Progenitor cell of endocrine pancreas (in vitro differentiated cells): ENCODE measurements around the gene TTC21B. TPM values are rescaled to one million over a fixed set of nuclear protein-coding genes. Genes with fewer than 3 reads are reported as not detected.

ENCODE experiments used
- DNase-seq: peaks from one replicate; pipeline ENCODE4 v3.0.0; 2021; ENCODE audit warnings: low spot score; ENCODE audit not compliant: unreplicated experiment
- H3K27ac Mint-ChIP-seq: 2 replicates; pipeline ENCODE4 v1.8.0; 2021; ENCODE audit warnings: mild to moderate bottlenecking, moderate library complexity, mixed read lengths
- H3K27me3 Mint-ChIP-seq: 2 replicates; pipeline ENCODE4 v1.8.0; 2021; ENCODE audit warnings: mixed read lengths
- H3K36me3 Mint-ChIP-seq: 2 replicates; pipeline ENCODE4 v1.8.0; 2022; ENCODE audit warnings: mixed read lengths; ENCODE audit not compliant: insufficient read depth
- H3K4me1 Mint-ChIP-seq: 2 replicates; pipeline ENCODE4 v1.8.0; 2021; ENCODE audit warnings: low read depth, mixed read lengths
- H3K4me3 Mint-ChIP-seq: 2 replicates; pipeline ENCODE4 v1.8.0; 2021; ENCODE audit warnings: low read depth, mild to moderate bottlenecking, moderate library complexity, mixed read lengths
- H3K9me3 Mint-ChIP-seq: 2 replicates; pipeline ENCODE4 v1.8.0; 2021; ENCODE audit warnings: low read depth, mixed read lengths
- CTCF ChIP-seq: fragments of 200-600 bp; sonication (generic); IDR thresholded peaks from one replicate; pipeline ENCODE4 v1.5.0; 2021; ENCODE audit warnings: antibody characterized with exemption, mild to moderate bottlenecking; ENCODE audit not compliant: unreplicated experiment
- total RNA-seq: library from RNA; stranded (reverse); gene quantifications from 2 replicates; pipeline ENCODE4 v1.2.1, GENCODE V29; 2021

TTC21B gene
- total RNA-seq, 1 donor from 2014 or later, result 34.5 TPM

- DNase-seq, result no peak
- TF ChIP-seq CTCF, result no peak
- H3K4me3 Mint-ChIP-seq, result no peak overlapping the region
- no peaks in the 10 kb centered on the region for H3K27me3 Mint-ChIP-seq
- no peaks in the 10 kb centered on the region for H3K9me3 Mint-ChIP-seq
- H3K27ac Mint-ChIP-seq, result no peak overlapping the region
- no peaks in the 10 kb centered on the region for H3K36me3 Mint-ChIP-seq
- no peaks in the 10 kb centered on the region for H3K4me1 Mint-ChIP-seq
Observed at GRCh38 chr2:165970663-165971062, 17.1 kb upstream of the TTC21B start.

- Mint-ChIP-seq H3K27ac (no peak overlapping the region), H3K4me1 (no peaks in the 10 kb centered on the region), H3K4me3 (no peak overlapping the region), H3K36me3 (no peaks in the 10 kb centered on the region), H3K9me3 (no peaks in the 10 kb centered on the region), H3K27me3 (no peaks in the 10 kb centered on the region)
- no peak for DNase-seq
- no peak for TF ChIP-seq CTCF
Observed at GRCh38 chr2:165969227-165969626, 15.7 kb upstream of the TTC21B start.

DNA sequence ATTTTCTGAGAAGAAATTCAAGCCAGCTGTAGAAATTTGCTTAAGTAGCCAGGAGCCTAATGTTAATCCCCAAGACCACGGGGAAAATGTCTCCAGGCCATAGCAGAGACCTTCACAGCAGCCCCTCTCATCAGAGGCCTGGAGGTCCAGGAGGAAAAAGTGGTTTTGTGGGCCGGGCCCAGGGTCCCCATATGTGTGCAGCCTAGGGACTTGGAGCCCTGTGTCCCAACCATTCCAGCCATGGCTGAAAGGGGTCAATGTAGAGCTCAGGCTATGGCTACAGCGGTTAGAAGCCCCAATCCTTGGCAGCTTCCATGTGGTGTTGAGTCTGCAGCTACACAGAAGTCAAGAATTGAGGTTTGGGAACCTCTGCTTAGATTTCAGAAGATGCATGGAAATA is 14.2 kb upstream of the TTC21B start:
- Mint-ChIP-seq H3K9me3 (no peaks in the 10 kb centered on the region), H3K27me3 (no peaks in the 10 kb centered on the region), H3K27ac (no peak overlapping the region), H3K36me3 (no peaks in the 10 kb centered on the region), H3K4me1 (no peaks in the 10 kb centered on the region), H3K4me3 (no peak overlapping the region)
- no peak for DNase-seq
- TF ChIP-seq CTCF, result no peak

DNA sequence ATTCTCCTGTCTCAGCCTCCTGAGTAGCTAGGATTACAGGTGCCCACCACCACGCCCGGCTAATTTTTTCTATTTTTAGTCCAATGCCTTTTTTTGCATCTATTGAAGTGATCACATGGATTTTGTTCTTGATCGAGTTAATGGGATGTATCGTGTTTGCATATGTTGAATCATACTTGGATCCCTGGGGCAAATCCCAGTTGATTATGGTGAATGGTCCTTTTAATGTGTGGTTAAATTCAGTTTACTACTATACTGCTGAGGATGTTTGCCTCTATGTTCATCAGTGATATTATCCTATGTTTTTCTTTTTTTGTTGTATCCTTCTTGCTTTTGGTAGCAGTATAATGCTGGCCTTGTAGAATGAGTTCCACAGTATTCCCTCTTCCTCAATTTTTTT is 8.2 kb upstream of the TTC21B start:
- Mint-ChIP-seq H3K36me3 (no peaks in the 10 kb centered on the region), H3K27ac (no peak overlapping the region), H3K4me3 (no peak overlapping the region), H3K27me3 (no peaks in the 10 kb centered on the region), H3K4me1 (no peaks in the 10 kb centered on the region), H3K9me3 (no peaks in the 10 kb centered on the region)
- no peak for TF ChIP-seq CTCF
- DNase-seq, result no peak

- H3K27me3 Mint-ChIP-seq, result no peaks in the 10 kb centered on the region
- no peak overlapping the region for H3K4me3 Mint-ChIP-seq
- no peaks in the 10 kb centered on the region for H3K36me3 Mint-ChIP-seq
- DNase-seq, result no peak
- TF ChIP-seq CTCF, result no peak
- peaks cover 9% of the 10 kb centered on the region for H3K4me1 Mint-ChIP-seq
- H3K27ac Mint-ChIP-seq, result no peak overlapping the region
- H3K9me3 Mint-ChIP-seq, result peaks cover 3% of the 10 kb centered on the region
Observed at GRCh38 chr2:165959371-165959770, 5.8 kb upstream of the TTC21B start.
